PC-9 (cell line): Measurements from ENCODE around the gene CDH13. TPM values are rescaled to one million over a fixed set of nuclear protein-coding genes. Genes with fewer than 3 reads are reported as not detected.

Experiments
- BruUV-seq: library from RNA; stranded (reverse); fragments of 400-500 nt; replicated peaks from 2 replicates; lab custom pipeline; 2021; lab: Mats Ljungman, UMichigan
- CTCF ChIA-PET: fragments of 300-600 bp; sonication (Branson Sonifier 250); formaldehyde crosslinking; loops from one replicate; lab custom pipeline; 2022; ENCODE audit warnings: antibody characterized with exemption; lab: Charles Lee
- POLR2A ChIA-PET: fragments of 300-600 bp; sonication (Branson Sonifier 250); formaldehyde crosslinking; loops from one replicate; lab custom pipeline; 2022; ENCODE audit warnings: antibody characterized with exemption; ENCODE audit not compliant: unreplicated experiment; lab: Charles Lee
- DNase-seq, 2 experiments: peaks; one replicate each; pipeline versions ENCODE4 v3.0.0 to v3.0.0-alpha.2; 2015 to 2022; ENCODE audit warnings: mixed read lengths in 1 of 2
- H2AFZ ChIP-seq: fragments of 200-600 bp; sonication (generic); 2 replicates; pipeline ENCODE4 v1.8.1; 2017; ENCODE audit warnings: antibody characterized with exemption
- H3F3A ChIP-seq: fragments of 200-600 bp; sonication (generic); 2 replicates; pipeline ENCODE4 v1.8.1; 2017; ENCODE audit warnings: antibody characterized with exemption, mild to moderate bottlenecking, low read depth; ENCODE audit not compliant: insufficient read depth
- H3K27ac ChIP-seq: fragments of 200-600 bp; sonication (generic); 2 replicates; pipeline ENCODE4 v1.6.1; 2016; ENCODE audit warnings: mixed run types
- H3K27me3 ChIP-seq: fragments of 200-600 bp; sonication (generic); 2 replicates; pipeline ENCODE4 v1.6.1; 2016; ENCODE audit warnings: low read depth, mixed run types; ENCODE audit not compliant: insufficient read depth
- H3K36me3 ChIP-seq: fragments of 200-600 bp; sonication (generic); 2 replicates; pipeline ENCODE4 v1.6.1; 2016; ENCODE audit warnings: low read depth, mixed run types
- H3K4me1 ChIP-seq: fragments of 200-600 bp; sonication (generic); replicated peaks from 2 replicates; pipeline ENCODE4 v1.6.1; 2016; ENCODE audit warnings: mixed run types; ENCODE audit not compliant: insufficient read depth
- H3K4me2 ChIP-seq: fragments of 200-600 bp; sonication (generic); 2 replicates; pipeline ENCODE4 v1.6.1; 2017; ENCODE audit warnings: mixed run types
- H3K4me3 ChIP-seq: fragments of 200-600 bp; sonication (generic); 2 replicates; pipeline ENCODE4 v1.6.1; 2016; ENCODE audit warnings: mixed run types
- H3K79me2 ChIP-seq: fragments of 200-600 bp; sonication (generic); 2 replicates; pipeline ENCODE4 v1.6.1; 2017; ENCODE audit warnings: low read depth, mixed run types
- H3K9me2 ChIP-seq: fragments of 200-600 bp; sonication (generic); 2 replicates; pipeline ENCODE4 v1.8.1; 2017; ENCODE audit warnings: mild to moderate bottlenecking; ENCODE audit not compliant: insufficient read depth
- H3K9me3 ChIP-seq: fragments of 200-600 bp; sonication (generic); 2 replicates; pipeline ENCODE4 v1.8.1; 2016; ENCODE audit warnings: low read depth; ENCODE audit not compliant: insufficient read depth
- H4K20me1 ChIP-seq: fragments of 200-600 bp; sonication (generic); 2 replicates; pipeline ENCODE4 v1.8.1; 2017; ENCODE audit not compliant: insufficient read depth
- CTCF ChIP-seq: fragments of 200-600 bp; sonication (generic); conservative IDR thresholded peaks from 2 replicates; pipeline ENCODE4 v1.6.1; 2017; ENCODE audit warnings: mixed run types, antibody characterized with exemption, mild to moderate bottlenecking, moderate library complexity
- EZH2 ChIP-seq: fragments of 200-600 bp; sonication (generic); IDR thresholded peaks from 2 replicates; pipeline ENCODE4 v1.8.0; 2017; ENCODE audit warnings: antibody characterized with exemption, low read depth
- intact Hi-C: fragments of 100-400 bp; cut with micrococcal nuclease; formaldehyde crosslinking; loops from one replicate; pipeline ENCODE4 v1.10.0; 2022; ENCODE audit not compliant: unreplicated experiment
- total RNA-seq: library from RNA; stranded (reverse); gene quantifications from 2 replicates; pipeline ENCODE4 v1.2.3, GENCODE V29; 2021

CDH13 gene
- total RNA-seq, 1 experiment from 2014 or later = 0.24 TPM

GRCh38 chr16:83552228-83552627 lies 925.5 kb downstream of the CDH13 start:
- no TSS peak for BruUV-seq
- no peaks in the 10 kb centered on the region for H4K20me1 ChIP-seq
- H3K4me2 ChIP-seq = no peak overlapping the region
- DNase-seq = no peak
- intact Hi-C loops = no loop called here
- ChIA-PET CTCF (no interaction called here), POLR2A (no interaction called here)
- no peaks in the 10 kb centered on the region for H3K36me3 ChIP-seq
- no peak overlapping the region for H3K4me3 ChIP-seq
- no peaks in the 10 kb centered on the region for H3K4me1 ChIP-seq
- no peak for TF ChIP-seq EZH2
- no peak overlapping the region for H2AFZ ChIP-seq
- H3K9me3 ChIP-seq = no peaks in the 10 kb centered on the region
- peaks cover 6% of the 10 kb centered on the region; the same call in 1 of the 2 replicates for H3K27me3 ChIP-seq
- H3K9me2 ChIP-seq = no peaks in the 10 kb centered on the region; the same call in 1 of the 2 replicates
- no peak overlapping the region for H3K27ac ChIP-seq
- no peaks in the 10 kb centered on the region for H3F3A ChIP-seq
- H3K79me2 ChIP-seq = no peaks in the 10 kb centered on the region

GRCh38 chr16:83552930-83553329 lies 926.2 kb downstream of the CDH13 start:
- ChIA-PET CTCF (no interaction called here), POLR2A (no interaction called here)
- peaks cover 6% of the 10 kb centered on the region; the same call in 1 of the 2 replicates for H3K27me3 ChIP-seq
- no peaks in the 10 kb centered on the region for H3F3A ChIP-seq
- H3K9me2 ChIP-seq = no peaks in the 10 kb centered on the region; the same call in 1 of the 2 replicates
- intact Hi-C loops = no loop called here
- no peak for DNase-seq
- H3K36me3 ChIP-seq = no peaks in the 10 kb centered on the region
- no peak overlapping the region for H3K4me3 ChIP-seq
- no peak for TF ChIP-seq CTCF
- TF ChIP-seq EZH2 = no peak
- no peak overlapping the region for H3K27ac ChIP-seq
- H3K4me2 ChIP-seq = no peak overlapping the region
- no peaks in the 10 kb centered on the region for H3K79me2 ChIP-seq
- H3K4me1 ChIP-seq = no peaks in the 10 kb centered on the region
- H4K20me1 ChIP-seq = no peaks in the 10 kb centered on the region
- no TSS peak for BruUV-seq
- no peak overlapping the region for H2AFZ ChIP-seq
- H3K9me3 ChIP-seq = no peaks in the 10 kb centered on the region

DNA sequence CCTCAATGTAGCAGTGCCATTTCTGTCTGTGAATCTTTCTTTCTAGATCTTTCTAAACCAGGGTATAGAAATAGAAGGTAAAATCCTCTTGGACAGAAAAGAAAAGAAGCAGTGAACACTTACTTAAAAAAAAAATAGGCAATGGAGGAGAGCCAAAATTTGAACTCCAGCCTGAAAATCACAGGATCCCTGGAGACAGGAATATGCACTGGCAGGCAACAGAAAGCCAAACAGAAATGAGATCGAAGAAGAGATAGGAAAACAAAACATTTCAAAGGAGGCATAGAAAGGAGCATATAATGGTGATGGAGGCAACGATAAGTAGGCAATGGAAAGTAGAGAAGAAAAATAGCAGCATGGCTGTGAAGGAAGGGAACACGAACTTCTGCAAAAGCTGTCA lies 927.3 kb downstream of the CDH13 start:
- no peaks in the 10 kb centered on the region for H3K9me3 ChIP-seq
- no TSS peak for BruUV-seq
- no peaks in the 10 kb centered on the region for H3K79me2 ChIP-seq
- intact Hi-C loops = no loop called here
- no peak overlapping the region for H3K4me3 ChIP-seq
- ChIA-PET POLR2A (no interaction called here), CTCF (no interaction called here)
- H4K20me1 ChIP-seq = no peaks in the 10 kb centered on the region
- no peaks in the 10 kb centered on the region; the same call in 1 of the 2 replicates for H3K9me2 ChIP-seq
- peaks cover 6% of the 10 kb centered on the region; the same call in 1 of the 2 replicates for H3K27me3 ChIP-seq
- H3K4me2 ChIP-seq = no peak overlapping the region
- no peak for DNase-seq
- no peaks in the 10 kb centered on the region for H3K36me3 ChIP-seq
- TF ChIP-seq EZH2 (no peak), CTCF (no peak)
- H3F3A ChIP-seq = no peaks in the 10 kb centered on the region
- no peak overlapping the region for H2AFZ ChIP-seq
- H3K4me1 ChIP-seq = no peaks in the 10 kb centered on the region
- H3K27ac ChIP-seq = no peak overlapping the region

- H3K4me2 ChIP-seq = no peak overlapping the region
- no peak for DNase-seq
- no peak overlapping the region for H3K4me3 ChIP-seq
- H3K27me3 ChIP-seq = peaks cover 6% of the 10 kb centered on the region; the same call in 1 of the 2 replicates
- no peak for TF ChIP-seq CTCF
- no peak for TF ChIP-seq EZH2
- H4K20me1 ChIP-seq = no peaks in the 10 kb centered on the region
- H3K9me3 ChIP-seq = no peaks in the 10 kb centered on the region
- no peak overlapping the region for H2AFZ ChIP-seq
- H3K4me1 ChIP-seq = no peaks in the 10 kb centered on the region
- ChIA-PET CTCF (no interaction called here), POLR2A (no interaction called here)
- no peaks in the 10 kb centered on the region for H3F3A ChIP-seq
- no peaks in the 10 kb centered on the region; the same call in 1 of the 2 replicates for H3K9me2 ChIP-seq
- no peaks in the 10 kb centered on the region for H3K79me2 ChIP-seq
- no TSS peak for BruUV-seq
- H3K27ac ChIP-seq = no peak overlapping the region
- H3K36me3 ChIP-seq = no peaks in the 10 kb centered on the region
- intact Hi-C loops = no loop called here
Observed at GRCh38 chr16:83554540-83554939, 927.8 kb downstream of the CDH13 start.
